KOPT-K1 (cell line): ENCODE measurements around the gene LIG4.

Experiments
- H3K27ac ChIP-seq: fragments of 200-600 bp; sonication (generic); 2 replicates; pipeline ENCODE4 v1.5.1; 2016; ENCODE audit warnings: antibody characterized with exemption, mild to moderate bottlenecking, low read depth, low read length; ENCODE audit not compliant: poor library complexity, severe bottlenecking
- H3K36me3 ChIP-seq: fragments of 200-600 bp; sonication (generic); 2 replicates; pipeline ENCODE4 v1.5.1; 2017; ENCODE audit warnings: antibody characterized with exemption, mild to moderate bottlenecking, low read length, moderate library complexity; ENCODE audit not compliant: insufficient read depth
- H3K9me3 ChIP-seq: fragments of 200-600 bp; sonication (generic); 2 replicates; pipeline ENCODE4 v1.5.1; 2017; ENCODE audit warnings: antibody characterized with exemption, low read length, mild to moderate bottlenecking; ENCODE audit not compliant: insufficient read depth, poor library complexity, severe bottlenecking

Gene LIG4

GRCh38 chr13:108158746-108159145, 56.6 kb downstream of the LIG4 start:
- Histone ChIP-seq H3K27ac (no peak overlapping the region), H3K9me3 (no peaks in the 10 kb centered on the region), H3K36me3 (no peaks in the 10 kb centered on the region)
